Astrocyte of the cerebellum (primary cell): ENCODE results near the gene CNNM4.

ENCODE experiments used
- DNase-seq: peaks from one replicate; pipeline ENCODE4 v3.0.0-alpha.2; 2011; ENCODE audit warnings: low read depth
- H3K4me3 ChIP-seq: 2 replicates; pipeline ENCODE4 v1.5.1; 2011; ENCODE audit warnings: mild to moderate bottlenecking, low read depth, low read length, moderate library complexity
- CTCF ChIP-seq: IDR thresholded peaks from 2 replicates; pipeline ENCODE4 v1.5.1; 2012; ENCODE audit warnings: low read length, low read depth, moderate library complexity, mild to moderate bottlenecking; ENCODE audit errors: missing control alignments
- in situ Hi-C: cut with HindIII; loops from 2 replicates; pipeline ENCODE4 v1.10.0; 2017; ENCODE audit warnings: low sequenced_read_pairs

CNNM4 gene

GRCh38 chr2:96756788-96757476 lies 3.8 kb upstream of the CNNM4 start:
- no peak for DNase-seq
- TF ChIP-seq CTCF = no peak
- H3K4me3 ChIP-seq = no peak overlapping the region
- in situ Hi-C loops = no loop called here

GRCh38 chr2:96757477-96757860 lies 3.2 kb upstream of the CNNM4 start:
- H3K4me3 ChIP-seq = no peak overlapping the region
- no peak for DNase-seq
- in situ Hi-C loops = no loop called here
- no peak for TF ChIP-seq CTCF

- DNase-seq = no peak
- no peak for TF ChIP-seq CTCF
- H3K4me3 ChIP-seq = no peak overlapping the region
- in situ Hi-C loops = no loop called here
Measured at GRCh38 chr2:96758987-96759386, 1.7 kb upstream of the CNNM4 start.

GRCh38 chr2:96759548-96759947 lies 1.2 kb upstream of the CNNM4 start:
- no peak overlapping the region for H3K4me3 ChIP-seq
- no peak for TF ChIP-seq CTCF
- DNase-seq = no peak
- in situ Hi-C loops = no loop called here

- peak; percentile 34 for TF ChIP-seq CTCF
- H3K4me3 ChIP-seq = peak overlapping the region; percentile 55
- in situ Hi-C loops = no loop called here
- DNase-seq = no peak
Measured at GRCh38 chr2:96760986-96761832, 507 bp downstream of the CNNM4 start.

- in situ Hi-C loops = no loop called here
- DNase-seq = peak; percentile 27
- peak overlapping the region; percentile 37 for H3K4me3 ChIP-seq
- TF ChIP-seq CTCF = no peak
Measured at GRCh38 chr2:96762529-96763311, 2.0 kb downstream of the CNNM4 start.
